Gastroesophageal sphincter (tissue), 3 donors: ENCODE data around the gene ENTHD1.

Experiments
- CTCF ChIP-seq, 4 experiments: fragments of 200-600 bp in 2 of 4; fragments of 450-650 bp in 2 of 4; sonication (generic) in 1 of 4; IDR thresholded peaks; one replicate each; pipeline ENCODE4 v1.5.1; 2017 to 2019; ENCODE audit warnings: antibody characterized with exemption in 4 of 4, mild to moderate bottlenecking in 2 of 4, moderate library complexity in 2 of 4
- POLR2AphosphoS5 ChIP-seq: sonication (generic); formaldehyde crosslinking; IDR thresholded peaks from one replicate; pipeline ENCODE4 v1.6.1; 2017; ENCODE audit warnings: antibody characterized with exemption

GRCh38 chr22:39901565-39902146, 8.1 kb upstream of the ENTHD1 start:
- TF ChIP-seq CTCF (IDR thresholded peaks at IDR 0.05) (no peak), POLR2AphosphoS5 (no peak)
